Suprapubic skin (tissue), 4 donors: ENCODE data around the gene DBR1. TPM values are rescaled to one million over a fixed set of nuclear protein-coding genes. Genes with fewer than 3 reads are reported as not detected.

Source experiments
- DNase-seq, 2 donors: peaks; one replicate each; pipeline ENCODE4 v3.0.0-alpha.2; 2019; ENCODE audit warnings: low spot score in 2 of 2
- H3K27ac ChIP-seq: fragments of 200-600 bp; sonication (generic); one replicate; pipeline ENCODE4 v1.5.1; 2019
- H3K27me3 ChIP-seq: fragments of 200-600 bp; sonication (generic); one replicate; pipeline ENCODE4 v1.5.1; 2019
- H3K36me3 ChIP-seq: fragments of 200-600 bp; sonication (generic); one replicate; pipeline ENCODE4 v1.5.1; 2019
- H3K4me1 ChIP-seq: fragments of 200-600 bp; sonication (generic); one replicate; pipeline ENCODE4 v1.5.1; 2019
- H3K4me3 ChIP-seq: fragments of 200-600 bp; sonication (generic); one replicate; pipeline ENCODE4 v1.5.1; 2019; ENCODE audit warnings: mild to moderate bottlenecking
- H3K9me3 ChIP-seq: fragments of 200-600 bp; sonication (generic); one replicate; pipeline ENCODE4 v1.5.1; 2019
- EP300 ChIP-seq: sonication (generic); formaldehyde crosslinking; IDR thresholded peaks from one replicate; pipeline ENCODE4 v1.6.1; 2017; ENCODE audit warnings: antibody characterized with exemption
- POLR2A ChIP-seq, 2 donors: fragments of 450-650 bp; IDR thresholded peaks; one replicate each; pipeline ENCODE4 v1.6.1; 2017; ENCODE audit warnings: antibody characterized with exemption in 2 of 2, mild to moderate bottlenecking in 2 of 2, moderate library complexity in 2 of 2
- POLR2AphosphoS5 ChIP-seq, 3 donors: sonication (generic); formaldehyde crosslinking; IDR thresholded peaks; one replicate each; pipeline ENCODE4 v1.6.1; 2017; ENCODE audit warnings: antibody characterized with exemption in 3 of 3
- WGBS: methylation state at CpG from one replicate; pipeline ENCODE4 v1.1.5; 2018; 5-methylcytosine and 5-hydroxymethylcytosine counted together
- total RNA-seq, 4 donors: library from RNA; depleted of rRNA; stranded (reverse); fragments of >200 nt; gene quantifications; one replicate each; pipeline ENCODE4 v1.1.0, GENCODE V29; 2016
- TF ChIP-seq, protein P1 (sequence below), 2 donors: fragments of 200-600 bp in 1 of 2; fragments of 450-650 bp in 1 of 2; sonication (generic) in 1 of 2; IDR thresholded peaks; one replicate each; pipeline ENCODE4 v1.5.1; 2016 to 2019; ENCODE audit warnings: antibody characterized with exemption in 2 of 2, mild to moderate bottlenecking in 1 of 2, moderate library complexity in 1 of 2

DBR1 gene
- total RNA-seq, 4 donors from 2014 or later = 12.7 to 13.3 (median 12.8) TPM

DNA sequence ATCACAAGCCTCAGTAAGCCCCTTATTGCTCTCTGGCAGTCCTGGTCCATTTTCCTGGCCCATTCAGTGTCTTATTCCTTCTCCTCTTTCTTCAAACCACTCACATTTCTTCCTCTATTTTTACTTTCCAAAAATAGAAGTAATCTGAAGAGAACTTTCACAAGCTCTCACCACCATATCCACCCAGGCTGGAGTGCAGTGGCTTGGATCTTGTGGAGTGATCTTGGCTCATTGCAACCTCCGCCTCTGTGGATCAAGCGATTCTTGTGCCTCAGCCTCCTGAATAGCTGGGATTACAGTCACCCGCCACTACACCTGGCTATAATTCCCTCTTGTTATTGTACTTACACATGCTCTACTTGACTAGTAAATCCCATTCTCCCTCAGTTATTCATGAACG, 29.2 kb upstream of the DBR1 start:
- H3K9me3 ChIP-seq = no peaks in the 10 kb centered on the region
- H3K36me3 ChIP-seq = no peaks in the 10 kb centered on the region
- H3K4me3 ChIP-seq = no peak overlapping the region
- H3K27ac ChIP-seq = no peak overlapping the region
- no peaks in the 10 kb centered on the region for H3K27me3 ChIP-seq
- peaks cover 5% of the 10 kb centered on the region for H3K4me1 ChIP-seq
- WGBS = 91% methylated on average over 4 of the region's 4 CpGs
- no peak for DNase-seq
- TF ChIP-seq EP300 (no peak), POLR2AphosphoS5 (IDR thresholded peaks at IDR 0.05) (no peak)
- TF ChIP-seq, protein P1, sequence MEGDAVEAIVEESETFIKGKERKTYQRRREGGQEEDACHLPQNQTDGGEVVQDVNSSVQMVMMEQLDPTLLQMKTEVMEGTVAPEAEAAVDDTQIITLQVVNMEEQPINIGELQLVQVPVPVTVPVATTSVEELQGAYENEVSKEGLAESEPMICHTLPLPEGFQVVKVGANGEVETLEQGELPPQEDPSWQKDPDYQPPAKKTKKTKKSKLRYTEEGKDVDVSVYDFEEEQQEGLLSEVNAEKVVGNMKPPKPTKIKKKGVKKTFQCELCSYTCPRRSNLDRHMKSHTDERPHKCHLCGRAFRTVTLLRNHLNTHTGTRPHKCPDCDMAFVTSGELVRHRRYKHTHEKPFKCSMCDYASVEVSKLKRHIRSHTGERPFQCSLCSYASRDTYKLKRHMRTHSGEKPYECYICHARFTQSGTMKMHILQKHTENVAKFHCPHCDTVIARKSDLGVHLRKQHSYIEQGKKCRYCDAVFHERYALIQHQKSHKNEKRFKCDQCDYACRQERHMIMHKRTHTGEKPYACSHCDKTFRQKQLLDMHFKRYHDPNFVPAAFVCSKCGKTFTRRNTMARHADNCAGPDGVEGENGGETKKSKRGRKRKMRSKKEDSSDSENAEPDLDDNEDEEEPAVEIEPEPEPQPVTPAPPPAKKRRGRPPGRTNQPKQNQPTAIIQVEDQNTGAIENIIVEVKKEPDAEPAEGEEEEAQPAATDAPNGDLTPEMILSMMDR (IDR thresholded peaks at IDR 0.05) = no peak

GRCh38 chr3:138202945-138203701, 28.4 kb upstream of the DBR1 start:
- 93% methylated on average over 3 of the region's 3 CpGs for WGBS
- Histone ChIP-seq H3K4me1 (peaks cover 5% of the 10 kb centered on the region), H3K36me3 (no peaks in the 10 kb centered on the region), H3K9me3 (no peaks in the 10 kb centered on the region), H3K27me3 (no peaks in the 10 kb centered on the region), H3K27ac (no peak overlapping the region), H3K4me3 (no peak overlapping the region)
- TF ChIP-seq, protein P1 (IDR thresholded peaks at IDR 0.05) = no peak
- TF ChIP-seq POLR2A (IDR thresholded peaks at IDR 0.05) (no peak), POLR2AphosphoS5 (IDR thresholded peaks at IDR 0.05) (no peak), EP300 (no peak)
- DNase-seq = no peak

- no peak overlapping the region for H3K27ac ChIP-seq
- no peaks in the 10 kb centered on the region for H3K36me3 ChIP-seq
- no peak for DNase-seq
- H3K4me3 ChIP-seq = no peak overlapping the region
- WGBS = 88% methylated on average over 1 of the region's 1 CpG
- H3K27me3 ChIP-seq = no peaks in the 10 kb centered on the region
- TF ChIP-seq, protein P1 (IDR thresholded peaks at IDR 0.05) = no peak
- TF ChIP-seq POLR2A (IDR thresholded peaks at IDR 0.05) (no peak), POLR2AphosphoS5 (IDR thresholded peaks at IDR 0.05) (no peak), EP300 (no peak)
- H3K9me3 ChIP-seq = no peaks in the 10 kb centered on the region
- peaks cover 3% of the 10 kb centered on the region for H3K4me1 ChIP-seq
These were observed 25.7 kb upstream of the DBR1 start for GRCh38 chr3:138200424-138200823.

- Histone ChIP-seq H3K4me3 (no peak overlapping the region), H3K27me3 (no peaks in the 10 kb centered on the region), H3K4me1 (peaks cover 3% of the 10 kb centered on the region), H3K27ac (no peak overlapping the region), H3K36me3 (no peaks in the 10 kb centered on the region), H3K9me3 (no peaks in the 10 kb centered on the region)
- WGBS = 80% methylated on average over 2 of the region's 2 CpGs
- no peak for DNase-seq
- TF ChIP-seq POLR2A (IDR thresholded peaks at IDR 0.05) (no peak), EP300 (no peak), POLR2AphosphoS5 (IDR thresholded peaks at IDR 0.05) (no peak)
- TF ChIP-seq, protein P1 (IDR thresholded peaks at IDR 0.05) = no peak
These were observed 25.1 kb upstream of the DBR1 start for GRCh38 chr3:138199851-138200250.

DNA sequence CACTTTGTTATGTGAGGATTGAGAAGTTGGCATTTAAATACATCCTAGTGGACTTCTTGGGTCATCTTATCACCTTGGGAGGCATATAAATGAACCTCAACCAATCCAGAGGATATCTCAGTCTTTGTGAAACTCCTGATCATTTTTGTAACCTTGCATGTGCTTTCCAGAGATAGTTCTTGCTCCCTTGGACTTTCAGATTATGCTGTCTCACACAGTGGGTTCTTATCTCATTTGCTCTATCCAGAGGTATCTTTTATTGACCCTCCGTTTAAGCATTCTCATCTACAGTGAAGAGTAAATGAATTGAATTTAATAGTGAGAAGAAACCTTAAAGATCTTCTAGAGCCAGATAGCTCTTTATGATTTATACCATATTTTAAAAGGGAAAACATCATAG, 22.8 kb upstream of the DBR1 start:
- H3K36me3 ChIP-seq = peaks cover 5% of the 10 kb centered on the region
- H3K9me3 ChIP-seq = no peaks in the 10 kb centered on the region
- no peaks in the 10 kb centered on the region for H3K27me3 ChIP-seq
- H3K4me1 ChIP-seq = no peaks in the 10 kb centered on the region
- TF ChIP-seq EP300 (no peak), POLR2A (IDR thresholded peaks at IDR 0.05) (no peak)
- TF ChIP-seq, protein P1 (IDR thresholded peaks at IDR 0.05) = no peak
- no peak overlapping the region for H3K4me3 ChIP-seq
- no peak overlapping the region for H3K27ac ChIP-seq
- no peak for DNase-seq
- 91% methylated on average over 1 of the region's 1 CpG for WGBS
